ENCODE results near the gene CDH4.

The CDH4 gene

DNA sequence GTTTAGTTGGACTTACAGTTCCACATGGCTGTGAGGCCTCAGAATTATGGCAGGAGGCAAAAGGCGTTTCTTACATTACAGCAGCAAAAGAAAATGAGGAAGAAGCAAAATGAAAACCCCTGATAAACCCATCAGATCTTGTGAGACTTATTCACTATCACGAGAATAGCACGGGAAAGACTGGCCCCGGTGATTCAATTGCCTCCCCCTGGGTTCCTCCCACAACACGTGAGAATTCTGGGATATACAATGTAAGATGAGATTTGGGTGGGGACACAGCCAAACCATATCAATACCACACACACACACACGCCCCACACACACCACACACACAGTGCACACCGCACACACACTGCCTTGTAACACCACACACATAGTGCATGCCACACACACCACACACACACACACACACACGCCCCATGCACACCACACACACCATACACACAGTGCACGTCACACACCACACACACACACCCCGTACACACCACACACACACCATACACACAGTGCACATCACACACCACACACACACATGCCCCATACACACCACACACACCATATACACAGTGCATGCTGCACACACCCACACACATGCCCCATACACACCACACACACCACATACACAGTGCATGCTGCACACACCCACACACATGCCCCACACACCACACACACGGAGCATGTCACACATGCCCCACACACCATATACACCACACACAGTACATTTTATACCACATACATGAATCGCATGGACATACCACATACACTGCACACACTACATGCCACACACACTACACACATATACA lies 503.1 kb downstream of the CDH4 start:
- no peak for DNase-seq (ENCODE audit: low spot score)

DNA sequence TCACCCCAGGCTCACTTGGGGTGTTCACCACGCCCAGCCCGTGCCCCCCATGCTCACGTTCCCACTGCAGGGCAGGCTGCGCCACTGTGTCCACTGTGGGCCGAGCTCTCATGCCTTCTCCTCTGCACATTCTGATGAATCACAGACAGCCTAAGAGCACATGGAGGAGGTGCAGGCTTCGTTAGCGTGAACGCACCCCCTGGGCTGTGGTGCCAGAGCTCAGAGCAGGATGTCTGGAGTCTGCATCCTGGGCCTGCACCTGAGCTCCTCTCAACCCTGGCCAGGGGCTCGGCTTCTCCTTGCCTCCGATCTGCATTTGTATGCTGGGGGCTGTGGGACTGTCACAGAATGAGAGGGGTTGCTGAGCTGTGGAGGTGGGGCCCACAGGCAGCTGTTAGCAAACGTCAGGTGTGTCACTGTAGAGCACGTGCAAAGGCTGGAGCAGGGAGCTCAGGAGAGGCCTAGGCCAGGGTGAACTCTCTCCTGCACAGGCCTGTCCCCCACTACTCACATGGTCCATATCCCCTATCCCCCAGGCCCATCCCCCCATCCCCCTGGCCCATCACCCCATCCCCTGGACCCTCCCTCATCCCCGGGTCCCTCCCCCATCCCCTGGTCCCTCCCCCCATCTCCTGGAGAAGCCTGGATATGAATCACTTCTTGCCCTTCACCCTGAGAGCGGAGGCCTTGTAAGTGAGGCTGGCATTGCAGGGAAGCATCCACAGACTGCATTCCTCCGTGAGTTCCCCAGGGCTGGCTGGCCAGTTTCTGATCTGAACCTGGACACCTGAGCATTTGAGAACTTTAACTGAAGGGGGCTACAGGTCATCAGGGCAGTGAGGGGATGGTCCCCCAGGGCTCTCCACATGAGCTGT lies 504.1 kb downstream of the CDH4 start:
- DNase-seq (ENCODE audit: low spot score): no peak

DNA sequence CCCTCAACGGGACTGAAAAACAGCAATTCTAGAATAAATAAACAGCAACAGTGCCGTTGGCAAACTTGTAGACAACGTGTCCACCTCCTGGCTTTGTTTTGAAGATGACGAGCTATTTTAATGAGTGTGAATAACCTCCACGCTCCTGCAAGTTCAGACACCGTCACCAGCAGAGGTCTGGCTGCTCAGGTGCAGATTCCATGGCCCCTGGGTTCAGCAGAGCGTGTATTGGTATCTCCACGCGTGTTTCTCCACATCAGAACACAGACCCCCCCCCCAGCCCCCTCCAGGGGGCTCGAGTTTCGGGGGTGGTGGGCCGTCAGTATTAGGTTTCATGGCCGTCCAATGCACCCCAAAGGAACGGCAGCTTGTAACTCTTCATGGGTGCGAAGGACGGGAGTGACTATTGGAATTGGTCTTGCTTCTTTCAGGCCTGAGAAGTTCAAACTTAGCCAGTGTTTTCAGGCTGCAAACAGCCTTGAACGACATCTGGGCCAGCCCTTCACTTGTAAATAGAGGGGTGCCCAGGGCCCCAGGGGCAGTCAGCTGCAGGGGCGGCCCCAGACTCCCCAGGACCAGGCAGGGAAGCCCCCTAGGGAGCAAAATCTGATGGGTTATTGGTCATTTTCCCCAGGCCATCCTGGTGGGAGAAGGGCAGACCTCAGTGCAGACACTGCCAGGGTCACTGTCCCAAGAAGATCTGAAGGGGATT lies 505.1 kb downstream of the CDH4 start:
- DNase-seq (ENCODE audit: low spot score): no peak

DNA sequence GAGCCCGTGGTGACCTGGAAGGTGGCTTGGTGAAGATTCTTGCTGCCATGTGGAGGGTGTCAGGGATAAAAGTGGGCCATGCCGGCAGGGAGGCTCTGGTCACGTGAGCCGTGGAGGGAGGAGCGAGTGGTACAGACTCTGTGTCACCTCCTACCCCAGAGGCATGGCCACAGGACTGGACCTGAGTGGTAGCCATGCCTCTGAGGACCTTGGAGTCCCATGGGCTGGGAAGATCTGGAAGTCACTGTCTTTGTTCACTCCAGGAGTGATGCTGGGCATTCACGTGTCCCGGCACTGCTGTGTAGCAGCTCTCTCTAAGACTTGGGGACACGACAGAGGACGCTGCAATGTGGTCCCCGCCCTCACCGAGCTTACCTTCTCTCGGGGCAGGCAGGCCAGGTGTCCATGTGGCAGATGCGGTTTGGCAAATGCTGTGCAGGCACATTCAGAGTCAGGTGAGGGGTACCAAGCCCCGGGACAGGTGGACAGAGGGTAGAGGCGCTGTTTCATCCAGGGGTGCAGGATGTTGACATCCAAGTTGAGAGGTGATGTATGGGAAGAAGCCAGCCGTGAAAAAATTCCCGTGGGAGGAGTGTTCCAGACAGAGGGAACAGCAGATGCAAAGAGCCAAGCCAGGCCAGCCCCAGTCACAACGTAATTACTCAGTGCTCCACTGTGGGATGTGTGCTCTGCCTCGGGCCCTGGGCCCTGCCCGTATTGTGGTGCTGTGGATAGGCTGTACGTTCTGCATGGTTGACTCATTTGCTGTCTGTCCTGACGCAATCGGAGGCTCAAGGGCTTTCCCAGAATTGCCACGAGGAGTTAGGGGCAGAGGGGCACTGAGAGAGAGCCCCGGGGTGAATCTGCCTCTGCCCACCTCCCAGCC lies 505.9 kb downstream of the CDH4 start:
- DNase-seq (ENCODE audit: low spot score): no peak

DNA sequence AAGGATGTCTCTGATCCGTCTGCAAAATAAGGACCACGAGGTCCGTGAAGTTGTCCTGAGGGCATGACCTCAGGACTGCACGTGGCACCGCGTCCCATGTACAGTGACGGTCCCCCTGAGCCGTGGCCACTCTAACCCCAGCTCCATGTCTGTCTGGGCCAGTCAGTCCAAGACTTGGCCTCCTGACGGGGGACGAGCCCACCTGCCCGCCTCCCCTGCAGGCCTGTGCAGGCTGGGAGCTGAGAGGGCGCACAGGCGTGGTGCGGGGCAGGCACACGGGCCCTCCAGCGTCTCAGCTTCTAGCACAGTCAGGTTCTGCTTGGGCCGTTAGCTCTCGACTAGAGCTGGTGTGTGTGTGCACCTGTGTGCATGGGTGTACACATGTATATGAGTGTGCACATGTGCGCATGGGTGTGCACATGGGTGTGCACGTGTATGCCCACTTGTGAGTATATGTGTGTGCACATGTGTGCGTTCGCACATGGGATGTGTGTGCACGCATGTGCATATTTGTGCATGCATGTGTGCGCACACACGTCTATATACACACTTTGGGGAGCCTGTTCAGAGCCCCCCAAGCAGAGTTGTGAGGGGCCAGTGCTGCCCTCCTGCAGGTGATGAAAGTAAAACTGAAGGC lies 506.6 kb downstream of the CDH4 start:
- no peak for DNase-seq (ENCODE audit: low spot score)

DNA sequence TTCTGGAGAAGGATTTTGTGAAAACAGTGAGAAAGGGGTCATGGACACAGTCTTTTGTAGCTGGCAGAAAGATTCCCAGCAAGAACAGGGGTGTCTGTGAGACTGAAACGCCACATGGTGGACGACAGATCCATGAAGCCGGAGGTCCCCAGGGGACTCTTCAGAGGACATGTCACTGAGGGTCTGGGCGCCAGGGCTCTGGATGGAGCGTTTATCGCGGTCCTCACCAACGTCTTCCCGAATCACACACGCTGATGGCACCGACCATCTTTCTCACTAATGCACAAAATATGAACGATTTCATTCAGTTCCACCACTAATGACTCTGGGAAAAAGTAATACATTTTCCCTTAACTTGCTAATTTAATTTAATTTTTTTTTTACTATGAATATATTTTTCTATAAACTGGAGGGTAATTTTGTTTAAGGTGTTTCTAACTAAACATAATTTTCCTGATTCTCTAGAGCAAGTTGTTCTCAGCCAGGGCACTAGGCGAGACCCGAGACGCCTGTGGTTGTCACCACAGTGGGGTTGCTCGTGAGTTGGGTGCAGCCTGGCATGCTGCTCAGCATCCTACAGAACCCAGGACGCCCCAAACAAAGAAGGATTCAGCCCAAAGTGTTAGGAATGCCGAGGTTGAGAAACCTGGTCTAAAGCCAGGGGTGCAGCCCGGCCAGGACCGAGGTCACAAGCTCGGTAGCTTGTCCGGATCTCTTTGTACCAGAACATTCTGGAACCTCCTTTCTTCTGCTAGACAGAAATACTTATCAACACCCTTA lies 507.4 kb downstream of the CDH4 start:
- DNase-seq (ENCODE audit: low spot score): no peak

DNA sequence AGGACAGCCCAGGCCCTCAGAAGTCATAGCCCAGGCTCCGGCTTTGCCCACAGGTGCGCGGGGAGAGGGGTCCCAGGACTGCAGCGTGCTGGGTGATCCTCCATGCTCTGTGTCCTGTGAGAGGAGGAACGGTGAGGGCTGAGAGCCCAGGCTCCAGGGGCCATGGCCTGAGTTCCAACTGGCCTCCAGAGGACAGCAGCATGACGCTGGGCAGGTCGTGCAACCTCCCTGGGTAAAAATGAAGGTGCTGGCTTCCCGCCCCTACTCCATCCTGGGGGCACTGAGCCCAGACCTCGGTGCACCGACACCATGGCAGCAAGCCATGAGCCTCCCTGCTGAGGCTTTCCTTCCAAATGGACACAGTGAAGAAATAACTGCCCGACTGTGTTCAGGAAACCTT lies 508.3 kb downstream of the CDH4 start:
- no peak for DNase-seq (ENCODE audit: low spot score)

DNA sequence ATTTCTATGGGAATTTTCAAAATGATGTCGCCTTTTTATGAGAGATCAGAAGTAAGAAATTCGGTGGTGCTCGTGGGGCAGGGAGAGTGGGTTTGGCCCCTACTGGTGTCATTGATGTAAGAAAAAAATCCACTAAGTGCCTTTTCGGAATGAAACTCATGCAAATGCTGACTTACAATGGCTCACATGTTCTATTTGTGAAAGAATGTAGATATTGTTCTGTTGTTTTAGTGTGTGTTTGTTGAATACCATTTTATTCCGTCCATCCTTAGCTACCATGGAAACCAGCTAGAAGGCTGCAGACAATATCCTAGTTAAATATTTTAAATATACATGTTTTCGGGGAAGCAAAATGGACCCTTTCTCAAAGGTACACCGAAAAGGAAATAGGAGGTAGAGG lies 508.7 kb downstream of the CDH4 start:
- DNase-seq (ENCODE audit: low spot score): no peak

DNA sequence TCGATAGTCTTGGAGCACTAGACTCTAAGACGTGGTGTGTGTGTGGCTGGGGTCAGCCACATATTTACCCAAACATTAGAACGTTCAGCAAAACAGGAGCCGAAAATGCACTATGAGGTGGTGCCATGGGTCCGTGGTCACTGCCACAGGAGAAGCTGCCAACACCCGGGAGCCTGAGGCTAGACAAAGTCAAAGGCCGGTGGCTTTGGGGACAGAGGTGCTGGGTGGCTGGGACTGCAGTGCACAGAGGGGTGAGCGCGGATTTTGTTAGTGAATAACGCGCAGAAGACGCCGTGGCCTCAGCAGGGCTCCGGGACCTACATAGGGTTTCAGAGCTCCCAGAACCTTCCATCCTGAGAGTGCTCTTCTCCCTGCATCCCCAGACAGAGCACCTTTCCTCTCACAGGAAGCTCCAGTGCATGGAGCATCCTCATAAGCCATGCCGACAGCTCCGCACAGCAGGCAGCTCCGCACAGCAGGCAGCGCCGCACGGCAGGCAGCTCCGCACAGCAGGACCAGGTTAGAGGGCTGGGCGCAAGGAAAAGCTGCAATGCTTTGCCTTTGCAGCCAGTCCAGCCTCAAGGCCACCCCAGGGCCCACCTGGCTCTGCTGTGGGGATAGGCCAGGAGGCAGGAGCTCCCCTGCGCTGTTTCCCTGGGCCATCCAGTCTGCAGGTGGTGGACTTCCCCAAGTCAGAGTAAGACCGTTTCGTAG lies 509.5 kb downstream of the CDH4 start:
- no peak for DNase-seq (ENCODE audit: low spot score)

DNA sequence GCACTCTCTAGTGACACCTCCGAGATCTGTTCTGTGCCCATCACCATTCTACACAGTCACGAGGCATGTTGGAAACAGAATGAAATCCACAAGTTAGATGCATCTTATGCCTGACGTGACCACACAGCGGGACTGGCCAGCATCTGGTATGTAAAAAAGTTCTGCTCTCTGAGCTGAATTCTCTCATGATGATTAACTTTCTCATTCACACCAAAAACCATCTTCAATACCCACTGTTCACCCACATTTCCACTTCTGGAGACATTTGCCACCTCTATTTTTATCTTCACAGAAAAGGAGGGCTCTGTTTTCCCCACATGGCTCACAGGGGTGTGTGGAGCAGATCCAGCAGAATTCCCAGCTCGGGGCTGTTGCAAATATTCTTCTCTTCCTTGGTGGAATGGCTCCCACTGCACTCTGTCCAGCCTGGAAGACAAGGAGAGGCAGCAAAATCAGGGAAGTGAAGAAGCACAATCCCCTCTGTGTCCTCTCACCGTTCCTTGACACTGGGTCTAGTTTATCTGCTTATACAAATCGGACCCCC lies 510.2 kb downstream of the CDH4 start:
- no peak for DNase-seq (ENCODE audit: low spot score)

DNA sequence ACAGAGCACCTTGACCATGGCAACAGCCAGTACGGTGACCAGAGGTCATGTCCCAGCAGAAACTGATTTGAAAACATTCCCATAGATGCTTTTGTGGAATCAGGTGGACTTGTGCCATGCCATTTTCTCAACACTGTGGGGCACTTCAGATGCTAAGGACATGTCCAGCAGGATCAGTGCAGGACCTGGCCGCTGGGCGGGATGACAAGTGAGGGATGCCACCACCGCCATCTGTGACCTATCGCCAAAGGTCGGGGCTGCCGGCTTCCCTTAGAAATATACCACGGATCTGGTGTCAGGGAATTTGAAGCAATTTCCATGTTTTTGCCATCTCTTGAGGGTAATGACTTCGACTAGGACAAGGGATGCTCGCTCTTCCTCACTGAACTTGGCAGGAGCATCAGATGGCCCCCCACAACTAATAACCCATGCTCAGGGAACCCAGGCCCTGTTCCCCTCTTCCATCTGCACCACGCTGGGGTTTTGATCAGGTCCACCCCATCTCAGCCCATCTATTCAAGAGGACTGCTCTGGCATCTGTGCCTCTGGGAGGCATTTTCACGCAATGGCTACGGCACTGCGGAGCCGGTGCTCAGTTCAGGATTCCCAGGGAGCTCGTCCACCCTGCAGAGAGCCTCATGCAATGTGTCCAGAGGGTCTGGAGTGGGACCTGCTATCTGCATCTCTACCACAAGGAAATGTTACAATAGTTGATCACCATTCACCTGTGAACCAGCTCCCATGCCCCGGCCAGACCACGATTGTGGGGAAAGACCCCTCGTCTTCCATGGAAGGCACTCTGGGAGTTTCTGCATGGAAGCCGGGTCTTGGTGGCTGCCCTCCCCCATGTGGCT lies 511.1 kb downstream of the CDH4 start:
- DNase-seq (ENCODE audit: low spot score): no peak

DNA sequence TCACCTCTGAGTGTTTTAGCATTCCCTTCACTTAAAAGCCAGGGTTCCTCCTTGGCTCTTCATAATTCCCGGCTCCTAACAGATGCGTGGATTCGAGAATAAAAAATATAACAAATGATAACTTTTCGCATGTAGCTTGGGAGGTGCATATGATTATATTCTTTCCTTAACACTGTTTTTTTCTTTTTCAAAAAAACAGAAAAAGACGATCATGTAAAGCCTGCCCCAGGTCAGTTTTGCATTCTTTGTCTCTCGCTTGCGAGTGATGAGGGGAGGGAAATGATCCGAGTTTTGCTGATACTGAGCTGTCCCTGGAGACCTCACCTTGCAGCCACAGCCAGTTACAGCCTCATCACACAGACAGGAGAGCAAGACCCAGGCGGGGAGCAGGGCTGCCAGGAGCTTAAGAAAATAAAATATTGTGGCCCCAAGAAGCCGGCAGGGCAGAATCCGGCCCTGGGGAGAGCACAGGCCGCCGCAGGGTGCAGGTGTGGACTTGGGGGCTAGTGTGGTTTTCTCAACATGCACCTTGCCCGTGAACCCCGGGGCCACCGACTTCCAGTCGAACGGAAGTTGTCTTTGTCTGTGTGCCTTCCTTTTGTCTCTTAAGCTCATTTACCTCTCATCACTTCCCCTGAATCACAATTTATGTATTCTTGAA lies 511.8 kb downstream of the CDH4 start:
- DNase-seq (ENCODE audit: low spot score): no peak

DNA sequence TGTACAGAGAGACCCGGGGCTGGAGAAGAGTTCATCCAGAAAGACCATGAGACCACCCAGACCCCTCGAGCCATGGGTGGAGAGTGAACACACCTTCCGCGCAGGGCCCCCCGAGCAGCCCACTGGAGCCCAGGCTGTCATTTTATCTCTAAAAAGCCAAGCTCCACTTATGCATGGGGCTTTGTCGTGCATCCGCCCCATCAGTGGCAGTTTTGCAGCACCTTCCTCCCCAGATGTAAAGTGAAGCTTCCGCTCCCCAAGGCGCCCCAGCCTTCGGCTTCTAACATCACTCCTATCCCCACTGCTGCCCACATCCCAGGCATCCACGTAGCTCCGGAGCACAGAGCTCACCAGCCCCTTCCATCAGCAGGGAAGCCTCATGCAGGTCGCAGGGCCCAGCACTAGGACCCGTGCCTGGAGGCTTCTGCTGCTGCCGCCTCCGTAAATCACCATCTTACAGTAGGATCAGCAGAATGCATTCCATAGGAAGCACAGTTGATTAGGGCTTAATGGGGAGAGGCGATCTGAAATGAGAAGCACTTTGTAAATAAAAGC lies 512.5 kb downstream of the CDH4 start:
- DNase-seq (ENCODE audit: low spot score): no peak

DNA sequence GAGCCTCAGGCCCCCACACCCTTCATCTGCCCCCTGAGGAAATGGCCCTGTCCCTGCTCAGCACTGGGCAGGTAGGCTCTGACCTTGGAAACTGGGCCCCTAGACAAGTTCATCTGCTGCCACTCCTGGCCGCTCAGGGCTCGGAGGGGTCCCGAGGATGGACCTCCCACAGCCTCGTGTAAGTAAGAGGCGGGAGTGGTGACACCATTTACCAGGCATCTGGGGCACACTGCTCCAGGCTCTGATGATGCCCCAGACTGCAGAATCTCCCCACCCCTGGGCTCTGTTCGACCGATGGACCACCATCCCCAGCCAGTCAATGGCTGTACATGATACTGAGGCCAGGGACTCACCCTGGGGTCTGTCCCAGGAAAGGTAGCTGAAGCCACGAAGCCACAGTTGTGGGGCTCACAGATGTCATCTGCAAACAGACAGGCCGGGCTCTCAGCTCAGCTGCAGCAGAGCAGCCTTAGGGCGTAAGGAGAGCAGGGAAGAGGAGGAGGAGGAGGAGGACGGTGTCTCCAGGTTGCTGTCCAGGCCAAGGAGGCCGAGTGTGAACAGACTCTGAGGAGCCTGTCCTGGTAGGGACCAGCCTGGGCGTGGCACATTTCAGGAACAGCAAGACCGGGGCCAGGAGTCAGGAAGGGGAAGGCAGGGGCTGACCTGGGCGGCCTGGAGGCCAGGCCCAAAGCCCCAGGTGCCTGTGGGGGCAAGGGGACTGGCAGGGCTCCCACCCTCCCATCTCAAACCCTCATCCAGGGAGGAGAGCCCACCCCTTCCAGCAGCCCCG lies 513.2 kb downstream of the CDH4 start:
- no peak for DNase-seq (ENCODE audit: low spot score)

DNA sequence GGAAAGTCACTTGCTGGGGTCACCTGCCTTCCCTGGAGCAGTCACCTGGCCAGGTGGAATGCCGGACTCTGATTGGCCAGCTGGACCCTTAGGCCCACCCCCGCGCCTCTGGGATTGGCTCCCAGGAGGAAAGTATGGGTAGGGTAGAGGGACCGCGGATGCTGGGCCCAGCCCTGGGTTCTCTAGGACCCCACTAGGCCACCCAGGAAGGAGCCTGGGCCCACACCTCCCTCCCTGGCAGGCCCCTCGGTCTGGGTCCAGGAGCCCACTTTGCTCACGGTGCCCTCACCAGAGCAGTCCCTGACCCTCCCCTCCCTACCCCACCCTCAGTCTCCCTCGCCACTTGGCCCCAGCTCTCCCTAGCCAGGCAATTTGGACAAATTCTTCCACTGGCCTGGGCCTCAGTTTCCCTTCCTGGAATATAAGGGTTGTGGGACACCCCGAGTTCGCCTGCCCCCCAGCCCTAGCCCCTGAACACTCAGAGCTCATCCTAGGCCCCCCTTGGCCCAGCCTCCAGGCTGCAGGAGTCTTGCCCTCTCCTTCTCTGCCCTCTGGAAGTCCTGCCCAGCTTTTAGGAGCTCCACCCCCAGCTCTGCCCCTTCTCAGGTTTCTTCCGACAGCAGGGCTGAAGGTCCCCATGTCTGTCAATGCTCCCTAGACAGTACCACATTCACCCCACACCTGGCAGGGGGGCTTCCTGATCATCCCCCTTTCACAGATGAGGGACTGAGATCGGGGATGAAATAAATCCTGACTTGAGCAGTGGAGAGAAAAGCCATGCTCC lies 514.0 kb downstream of the CDH4 start:
- DNase-seq (ENCODE audit: low spot score): no peak
